ENCODE data around the gene PWWP2B.
"Not testable (repeated sequence)": the region's sequence is repeated elsewhere in the genome, so short reads cannot be mapped to it uniquely, and the experiment has no call there.

PWWP2B gene

DNA sequence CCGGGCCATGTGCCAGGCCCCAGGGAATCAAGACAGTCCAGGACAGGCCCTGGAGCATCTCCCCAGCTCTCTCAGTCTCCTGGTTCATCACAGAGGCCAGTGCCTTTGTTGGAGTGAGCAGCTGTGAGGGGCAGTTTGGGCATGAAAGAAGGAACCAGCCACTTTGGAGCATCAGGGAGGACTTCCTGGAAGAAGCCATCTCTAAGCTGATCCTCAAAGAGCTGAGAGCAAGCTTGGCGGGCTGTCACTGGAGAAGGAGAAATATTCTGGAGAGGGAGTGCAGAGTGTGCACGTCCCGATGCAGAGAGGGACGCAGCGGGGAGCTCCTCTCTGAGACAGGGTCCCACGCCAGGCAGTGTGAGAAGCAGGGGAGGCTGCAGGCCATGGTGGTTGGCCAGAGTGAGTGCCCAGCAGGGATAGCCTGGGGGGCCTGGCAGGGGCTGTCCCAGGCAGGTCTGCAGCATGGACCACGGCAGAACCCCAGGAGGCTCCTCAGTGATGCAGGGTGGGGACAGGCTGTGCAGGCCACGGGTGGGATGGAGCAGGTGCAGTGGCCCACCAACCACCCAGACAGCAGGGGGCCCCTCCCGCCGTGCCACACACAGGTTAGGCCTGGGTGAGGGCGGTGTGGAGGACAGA lies 34.7 kb downstream of the PWWP2B start:
- DNase-seq (ENCODE audit: low read depth, low spot score) = no peak

DNA sequence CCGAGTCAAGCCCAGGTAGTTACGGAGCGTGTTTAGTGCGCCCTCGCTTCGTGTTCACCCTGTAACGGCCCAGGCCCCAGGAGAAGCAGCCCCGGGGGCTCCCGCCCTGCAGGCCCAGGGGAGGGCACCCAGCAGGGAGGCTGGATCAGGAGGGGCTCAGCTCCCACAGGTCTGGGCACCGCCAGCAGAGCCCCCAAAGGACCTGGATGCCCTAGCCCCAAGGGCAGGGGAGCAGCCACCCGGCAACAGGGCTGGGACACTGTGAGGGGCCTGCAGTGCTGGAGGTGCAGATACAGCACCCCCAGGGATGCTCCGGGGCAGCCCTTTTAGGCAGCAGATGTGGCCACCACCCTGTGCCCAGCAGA lies 35.2 kb downstream of the PWWP2B start:
- no peak for DNase-seq (ENCODE audit: low read depth, low spot score)

DNA sequence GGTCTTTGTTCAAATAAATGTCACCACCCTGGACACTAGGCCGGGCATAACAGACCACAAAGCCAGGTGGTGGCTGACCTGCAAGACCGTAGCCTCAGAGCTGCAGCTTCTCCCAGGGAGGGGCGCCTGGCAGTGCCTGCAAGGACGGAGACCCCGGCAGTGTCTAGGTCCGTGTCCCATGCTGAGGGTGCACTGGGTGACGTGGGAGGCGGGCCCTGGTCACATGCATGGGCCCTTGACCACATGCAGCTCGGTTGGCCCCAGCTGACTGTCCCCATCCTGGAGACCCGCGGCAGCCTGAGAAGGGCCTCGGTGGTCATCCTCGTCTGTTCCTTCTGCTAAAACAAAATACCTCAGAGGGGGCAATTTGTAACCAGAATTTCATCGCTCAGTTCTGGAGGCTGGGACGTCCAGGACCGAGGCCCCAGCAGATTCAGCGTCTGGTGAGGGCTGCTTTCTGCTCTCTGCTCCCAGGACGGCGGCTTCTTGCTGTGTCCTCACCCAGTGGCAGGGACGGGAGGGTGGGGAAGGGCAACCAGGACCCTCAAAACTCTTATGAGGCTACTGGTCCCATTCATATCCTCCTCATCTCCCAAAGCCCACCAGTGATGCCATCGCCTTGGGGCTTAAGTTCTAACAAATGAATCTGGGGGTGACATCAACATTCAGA lies 36.8 kb downstream of the PWWP2B start:
- no peak for DNase-seq (ENCODE audit: low read depth, low spot score)

DNA sequence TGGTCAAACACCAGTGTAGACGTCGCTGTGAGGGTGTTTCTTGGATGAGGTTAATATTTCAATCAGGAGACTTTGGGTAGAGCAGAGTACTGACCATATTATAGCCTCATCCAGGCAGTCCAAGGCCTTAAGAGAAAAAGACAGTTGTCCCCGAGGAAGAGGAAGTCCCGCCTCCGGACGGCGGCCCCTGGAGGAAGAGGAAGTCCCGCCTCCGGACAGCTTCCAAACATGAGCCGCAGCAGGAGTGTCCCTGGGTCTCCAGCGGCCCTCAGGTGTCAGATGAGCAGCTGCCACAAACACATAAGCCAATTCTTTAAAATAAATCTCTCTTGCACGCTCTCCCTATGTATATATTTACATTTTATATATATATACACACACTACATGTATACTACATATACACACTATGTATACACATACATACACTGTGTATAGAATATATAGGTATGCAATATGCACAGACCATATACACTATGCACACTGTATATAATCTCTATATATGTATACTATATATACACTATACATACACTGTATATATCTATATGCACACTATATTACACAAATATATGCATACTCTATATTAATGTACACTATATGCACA lies 37.5 kb downstream of the PWWP2B start:
- no peak for DNase-seq (ENCODE audit: low read depth, low spot score)

DNA sequence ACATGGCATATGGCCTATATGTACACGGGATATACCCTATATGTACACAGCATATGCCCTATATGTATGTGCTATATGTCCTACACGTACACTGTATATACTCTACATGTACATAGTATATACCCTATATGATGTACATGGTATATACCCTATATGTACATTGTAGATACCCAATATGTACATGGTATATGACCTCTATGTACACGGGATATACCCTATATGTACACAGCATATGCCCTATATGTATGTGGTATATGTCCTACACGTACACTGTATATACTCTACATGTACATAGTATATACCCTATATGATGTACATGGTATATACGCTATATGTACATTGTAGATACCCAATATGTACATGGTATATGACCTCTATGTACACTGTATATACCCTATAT lies 38.3 kb downstream of the PWWP2B start:
- DNase-seq (ENCODE audit: low read depth, low spot score) = not testable (repeated sequence)

DNA sequence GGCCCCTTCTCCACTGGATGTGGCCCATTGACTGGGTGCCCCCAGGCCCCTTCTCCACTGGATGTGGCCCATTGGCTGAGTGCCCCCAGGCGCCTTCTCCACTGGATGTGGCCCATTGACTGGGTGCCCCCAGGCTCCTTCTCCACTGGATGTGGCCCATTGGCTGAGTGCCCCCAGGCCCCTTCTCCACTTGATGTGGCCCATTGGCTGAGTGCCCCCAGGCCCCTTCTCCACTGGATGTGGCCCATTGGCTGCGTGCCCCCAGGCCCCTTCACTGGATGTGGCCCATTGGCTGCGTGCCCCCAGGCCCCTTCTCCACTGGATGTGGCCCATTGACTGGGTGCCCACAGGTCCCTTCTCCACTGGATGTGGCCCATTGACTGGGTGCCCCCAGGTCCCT lies 39.1 kb downstream of the PWWP2B start:
- DNase-seq (ENCODE audit: low read depth, low spot score) = not testable (repeated sequence)

DNA sequence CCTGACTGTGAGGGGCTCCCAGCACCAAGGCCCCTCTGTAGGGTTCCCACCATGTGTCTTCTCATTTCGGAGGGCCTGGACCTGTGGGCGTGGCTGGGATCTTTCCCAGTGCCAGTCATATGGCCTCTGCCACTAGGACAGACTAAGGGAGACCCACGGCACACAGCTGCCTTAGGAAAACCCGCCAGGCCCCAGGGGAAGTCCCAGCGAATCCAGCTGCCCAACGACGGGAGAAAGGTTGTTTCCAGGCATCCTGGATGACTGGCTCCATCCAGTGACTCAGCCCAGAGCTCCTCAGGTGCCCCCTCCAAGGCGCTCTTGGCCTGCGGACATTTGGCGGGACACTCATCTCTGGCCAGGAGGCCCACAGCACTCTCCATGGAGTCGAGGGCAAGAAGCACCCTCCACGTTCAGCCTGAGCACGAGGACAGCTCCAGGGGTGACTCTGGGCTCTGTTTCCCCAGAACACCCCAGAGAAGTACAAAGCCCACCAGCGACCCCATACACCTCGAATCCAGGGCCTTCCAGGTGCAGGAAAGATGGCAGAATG lies 39.9 kb downstream of the PWWP2B start:
- no peak for DNase-seq (ENCODE audit: low read depth, low spot score)

DNA sequence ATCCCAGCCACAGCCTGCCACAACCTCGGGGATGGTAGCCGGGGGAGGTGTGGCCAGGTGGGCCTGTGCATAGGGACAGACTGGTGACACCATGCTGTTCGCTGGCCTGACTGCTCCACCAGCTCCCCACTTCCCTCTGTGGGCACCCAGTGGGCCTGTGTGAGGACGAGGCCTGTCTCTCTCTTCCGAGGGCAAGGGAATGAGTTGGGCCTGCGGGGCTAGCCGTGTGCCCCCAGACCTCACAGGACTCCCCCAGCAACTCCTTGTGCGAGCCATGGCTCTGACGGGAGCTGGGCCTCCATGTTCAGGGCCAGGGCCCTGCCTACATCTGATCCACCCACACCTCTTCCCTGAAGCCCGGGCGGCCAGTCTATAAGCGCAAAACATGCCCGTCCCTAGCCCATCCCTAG lies 40.5 kb downstream of the PWWP2B start:
- DNase-seq (ENCODE audit: low read depth, low spot score) = no peak

DNA sequence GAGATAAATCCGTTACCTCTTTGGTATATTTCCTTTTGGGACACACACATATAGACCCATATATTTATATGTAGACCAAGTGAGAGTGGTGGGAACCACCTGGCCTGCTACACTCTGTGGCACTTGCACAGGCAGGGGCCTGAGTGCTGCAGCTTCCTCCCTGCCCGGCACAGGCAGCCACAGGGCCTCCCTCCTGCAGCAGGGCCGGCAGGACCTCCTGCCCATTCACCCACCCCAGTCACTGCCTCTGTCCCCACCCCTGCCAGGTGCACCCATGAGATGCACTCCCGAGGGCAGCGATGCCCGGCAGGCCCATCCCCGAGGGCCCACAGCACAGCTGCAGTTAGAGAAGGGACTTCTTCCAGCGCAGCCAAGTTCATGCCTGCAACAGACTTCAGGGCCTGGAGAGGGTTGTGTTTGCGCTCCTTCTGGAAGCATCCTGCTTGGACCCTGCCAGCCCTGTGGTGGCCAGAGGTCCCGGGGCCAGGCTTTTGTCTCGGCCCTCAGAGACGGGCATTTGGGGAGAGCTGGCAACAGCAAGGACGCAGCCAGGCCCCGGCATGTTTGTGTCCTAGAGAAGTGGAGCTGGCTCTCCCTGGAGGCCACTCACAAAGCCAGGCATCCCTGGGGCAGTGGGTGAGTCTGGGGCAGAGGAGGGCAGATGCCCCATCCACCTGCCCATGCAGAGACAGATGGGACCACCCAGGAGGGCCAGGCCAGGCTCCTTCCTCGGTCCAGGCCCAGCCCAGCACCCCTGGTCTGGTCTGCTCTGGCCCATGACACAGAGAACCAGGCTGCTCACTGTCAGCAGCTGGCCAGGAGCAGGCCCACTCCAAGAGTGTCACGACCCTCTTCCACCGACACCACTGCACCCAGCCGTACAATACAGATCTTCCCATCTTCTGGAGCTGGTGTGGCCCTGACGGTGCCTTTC lies 41.4 kb downstream of the PWWP2B start:
- DNase-seq (ENCODE audit: low read depth, low spot score) = no peak

DNA sequence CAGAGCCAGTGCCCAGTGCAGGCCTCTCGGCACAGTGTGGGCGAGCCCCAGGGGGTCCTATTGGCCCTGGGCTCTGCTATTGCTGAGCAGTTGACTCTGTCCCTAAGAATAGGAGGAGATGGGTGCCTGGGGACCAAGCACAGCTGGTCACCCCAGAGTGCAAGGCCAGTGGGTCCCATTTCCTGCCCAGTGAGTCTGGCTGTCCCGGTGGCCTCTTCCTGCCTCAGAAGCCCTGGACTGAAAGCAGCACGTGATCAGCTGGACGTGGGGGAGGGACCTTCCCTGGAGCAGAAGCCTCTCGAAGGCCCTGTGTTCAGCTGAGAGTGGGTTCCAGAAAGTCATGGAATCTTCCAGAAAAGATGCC lies 42.0 kb downstream of the PWWP2B start:
- no peak for DNase-seq (ENCODE audit: low read depth, low spot score)

DNA sequence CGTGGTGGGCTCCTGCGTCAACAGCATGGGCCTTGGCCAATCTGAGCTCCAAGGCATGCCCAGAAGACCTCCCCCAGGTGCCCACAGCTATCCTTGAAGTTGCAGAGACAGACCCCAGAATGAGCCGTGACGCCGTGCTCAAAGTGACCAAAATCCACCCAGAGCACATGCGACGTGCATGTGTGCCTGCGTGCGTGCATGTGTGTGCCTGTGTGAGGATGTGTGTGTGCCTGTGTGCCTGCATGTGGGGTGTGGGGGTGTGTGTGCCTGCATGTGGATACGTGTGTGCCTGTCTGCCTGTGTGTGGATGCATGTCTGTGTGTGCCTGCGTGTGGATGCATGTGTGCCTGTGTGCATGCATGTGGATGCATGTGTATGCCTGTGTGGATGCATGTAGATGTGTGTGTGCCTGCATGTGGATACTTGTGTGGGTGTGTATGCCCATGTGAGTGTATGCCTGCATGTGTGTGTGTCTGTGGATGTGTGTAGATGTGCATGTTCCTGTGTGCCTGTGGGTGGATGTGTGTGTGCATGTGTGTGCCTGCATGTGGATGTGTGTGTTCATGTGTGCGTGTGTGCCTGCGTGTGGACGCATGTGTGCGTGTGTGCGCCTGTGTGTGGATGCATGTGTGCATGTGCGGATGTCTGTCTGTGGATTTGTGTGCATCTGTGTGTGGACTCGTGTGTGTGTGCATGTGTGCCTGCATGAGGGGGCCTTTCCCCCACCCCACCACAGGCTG lies 42.6 kb downstream of the PWWP2B start:
- DNase-seq (ENCODE audit: low read depth, low spot score) = no peak

DNA sequence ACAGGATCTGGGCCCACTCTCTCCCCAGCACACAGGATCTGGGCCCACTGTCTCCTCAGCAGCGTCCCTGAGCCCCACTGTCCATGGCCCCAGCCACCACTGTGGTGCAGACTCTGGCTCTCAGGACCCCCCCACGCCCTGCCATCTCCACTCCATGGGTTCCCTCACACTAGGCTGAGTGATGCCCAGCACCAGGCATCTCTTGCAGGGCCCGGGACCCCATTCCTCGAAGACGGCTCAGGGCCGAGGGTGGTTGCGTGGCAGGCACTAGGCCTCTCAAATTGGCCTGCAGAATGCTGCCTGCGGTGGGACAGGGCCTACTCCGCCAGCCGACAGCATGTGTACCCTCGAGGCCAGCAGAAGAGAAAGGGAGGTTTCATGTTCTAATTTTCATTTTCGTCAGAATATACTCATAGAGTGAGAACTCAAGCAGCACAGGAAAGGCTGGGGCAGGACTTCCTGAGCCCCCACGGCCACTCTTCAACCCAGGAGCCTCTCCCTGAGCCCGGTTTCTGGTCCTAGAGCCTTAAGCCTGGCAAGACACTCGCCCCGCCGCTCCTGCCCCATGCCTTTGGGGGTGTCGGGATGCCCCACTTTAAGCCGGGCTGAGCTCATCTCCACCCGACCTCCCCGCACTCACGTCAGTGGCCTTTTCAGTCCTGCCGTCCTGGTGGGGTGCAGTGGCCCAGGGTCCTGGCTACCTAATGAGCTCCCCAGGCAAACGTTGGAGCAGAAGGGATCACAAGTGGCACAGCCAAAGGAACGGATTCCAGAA lies 44.0 kb downstream of the PWWP2B start:
- no peak for DNase-seq (ENCODE audit: low read depth, low spot score)

DNA sequence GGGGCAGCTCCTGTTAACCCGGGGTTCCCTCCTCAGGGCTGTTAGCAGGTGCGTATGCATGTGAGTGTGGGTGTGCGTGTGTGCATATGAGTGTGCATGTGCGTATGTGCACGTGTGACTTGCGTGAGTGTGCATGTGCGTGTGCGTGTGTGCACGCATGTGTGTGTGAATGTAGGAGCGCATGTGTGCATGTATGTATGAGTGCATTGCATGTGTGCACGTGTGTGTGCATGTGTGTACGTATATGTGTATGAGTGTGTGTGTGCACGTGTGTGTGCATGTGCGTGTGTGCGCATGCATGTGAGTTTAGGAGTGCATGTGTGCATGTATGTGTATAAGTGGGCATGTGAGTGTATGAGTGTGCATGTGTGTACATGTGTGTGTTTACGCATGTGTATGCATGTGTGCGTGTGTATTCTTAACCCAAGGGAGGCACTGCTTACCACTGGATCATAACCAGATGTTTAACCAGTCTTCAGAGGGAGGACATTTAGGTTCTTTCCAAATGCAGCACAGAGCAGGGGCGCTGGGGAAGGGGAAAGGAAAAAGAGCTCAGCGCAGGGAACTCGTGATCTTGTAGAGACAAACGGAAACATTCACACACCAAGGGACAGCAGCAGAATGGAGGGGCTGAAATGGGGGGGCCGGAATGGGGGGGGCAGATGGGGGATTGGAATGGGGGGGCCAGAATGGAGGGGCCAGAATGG lies 45.0 kb downstream of the PWWP2B start:
- no peak for DNase-seq (ENCODE audit: low read depth, low spot score)

DNA sequence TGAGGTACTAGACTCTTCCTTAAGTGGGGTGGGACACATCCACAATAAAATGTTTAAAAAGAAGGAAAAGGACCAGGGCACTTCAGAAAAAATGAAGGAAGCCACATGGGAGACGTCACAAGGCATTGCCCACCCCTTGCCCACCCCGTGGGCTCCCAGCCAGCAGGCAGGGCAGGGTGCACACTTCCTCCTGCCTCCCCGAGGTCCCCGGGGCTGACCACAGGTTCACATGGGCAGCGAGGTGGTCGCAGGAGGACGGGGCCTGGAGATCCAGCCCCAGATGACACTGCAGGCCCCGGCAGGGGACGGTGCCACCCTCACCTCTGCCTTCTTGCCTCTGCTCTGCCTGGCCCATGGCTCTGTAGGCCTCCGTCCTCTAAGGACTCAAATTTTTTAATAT lies 45.6 kb downstream of the PWWP2B start:
- DNase-seq (ENCODE audit: low read depth, low spot score) = no peak

DNA sequence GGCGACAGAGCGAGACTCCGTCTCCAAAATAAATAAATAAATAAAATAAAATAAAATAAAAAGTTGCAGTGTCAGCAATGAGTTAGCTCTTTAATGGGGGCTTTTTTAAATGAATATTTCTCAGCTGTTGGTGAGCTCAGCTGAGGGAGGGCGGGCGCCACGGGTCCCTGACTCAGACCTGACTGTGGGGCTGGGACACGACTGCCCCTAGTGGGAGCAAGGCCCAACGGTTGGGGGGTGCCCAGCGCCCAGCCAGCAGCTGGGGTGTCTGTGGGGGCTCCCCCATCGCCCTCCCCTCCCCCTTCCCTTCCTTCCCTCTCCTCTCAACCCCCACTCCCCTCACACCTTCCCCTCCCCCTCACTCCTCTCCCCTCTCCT lies 46.6 kb downstream of the PWWP2B start:
- no peak for DNase-seq (ENCODE audit: low read depth, low spot score)

DNA sequence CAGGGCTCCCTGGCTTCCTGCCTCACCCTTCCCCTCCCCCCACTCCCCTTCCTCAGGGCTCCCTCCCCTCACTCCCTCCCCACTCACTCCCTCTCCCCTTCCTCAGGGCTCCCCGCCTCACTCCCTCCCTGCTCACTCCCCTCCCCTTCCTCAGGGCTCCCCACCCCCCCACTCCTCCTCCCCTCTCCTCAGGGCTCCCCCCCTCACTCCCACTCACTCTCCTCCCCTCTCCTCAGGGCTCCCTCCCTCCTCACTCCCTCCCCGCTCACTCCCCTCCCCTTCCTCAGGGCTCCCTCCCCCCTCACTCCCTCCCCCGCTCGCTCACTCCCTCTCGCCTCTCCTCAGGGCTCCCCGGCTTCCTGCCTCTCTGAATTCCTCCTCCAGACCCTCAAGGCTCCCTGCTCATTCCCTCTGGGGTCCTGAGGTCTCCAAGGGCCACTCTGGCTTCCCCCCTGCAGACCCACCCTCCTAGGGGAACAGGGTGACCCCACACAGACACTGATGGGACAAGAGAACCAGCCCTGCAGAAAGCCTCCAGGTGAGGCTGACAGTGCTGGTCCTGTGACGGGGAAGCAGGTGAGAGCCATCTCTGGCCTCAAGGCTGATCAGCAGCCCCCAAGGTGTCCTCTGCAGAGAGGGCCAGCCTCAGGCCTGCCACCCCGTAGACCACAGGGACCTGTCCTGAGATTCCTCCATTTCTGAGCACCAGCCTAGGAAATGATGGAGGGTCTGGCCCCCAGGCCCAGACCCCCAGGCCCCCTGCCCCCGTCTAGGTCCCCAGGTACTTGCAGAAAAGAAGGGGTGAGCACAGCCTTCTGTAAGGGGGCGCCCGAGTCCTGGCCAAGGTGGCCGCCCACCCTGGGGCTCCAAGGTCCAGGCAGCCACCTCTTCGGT lies 47.2 kb downstream of the PWWP2B start:
- no peak for DNase-seq (ENCODE audit: low read depth, low spot score)

DNA sequence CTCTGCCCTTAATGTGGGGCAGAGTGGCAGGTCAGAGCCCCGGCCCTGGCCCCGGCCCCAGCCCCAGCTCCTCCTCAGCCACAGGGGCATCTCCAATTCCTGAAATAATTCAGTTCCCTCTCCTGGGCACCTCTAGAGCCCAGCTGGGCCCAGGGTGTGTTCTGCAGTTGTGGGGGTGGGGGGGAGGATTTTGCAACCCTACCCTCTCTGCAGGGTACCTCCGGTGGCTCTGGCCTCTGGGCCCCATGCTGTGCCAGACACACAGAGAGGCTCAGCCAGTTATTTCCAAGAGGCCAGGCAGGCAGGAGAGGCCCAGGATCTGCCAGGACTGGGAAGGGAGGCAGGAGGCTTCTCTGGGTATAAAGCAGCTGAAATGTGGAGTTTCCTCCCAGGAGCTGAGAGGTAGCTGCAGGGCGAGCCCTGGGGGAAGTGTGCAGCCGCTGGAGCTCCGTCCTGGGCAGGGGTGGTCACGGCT lies 47.9 kb downstream of the PWWP2B start:
- DNase-seq (ENCODE audit: low read depth, low spot score) = no peak

DNA sequence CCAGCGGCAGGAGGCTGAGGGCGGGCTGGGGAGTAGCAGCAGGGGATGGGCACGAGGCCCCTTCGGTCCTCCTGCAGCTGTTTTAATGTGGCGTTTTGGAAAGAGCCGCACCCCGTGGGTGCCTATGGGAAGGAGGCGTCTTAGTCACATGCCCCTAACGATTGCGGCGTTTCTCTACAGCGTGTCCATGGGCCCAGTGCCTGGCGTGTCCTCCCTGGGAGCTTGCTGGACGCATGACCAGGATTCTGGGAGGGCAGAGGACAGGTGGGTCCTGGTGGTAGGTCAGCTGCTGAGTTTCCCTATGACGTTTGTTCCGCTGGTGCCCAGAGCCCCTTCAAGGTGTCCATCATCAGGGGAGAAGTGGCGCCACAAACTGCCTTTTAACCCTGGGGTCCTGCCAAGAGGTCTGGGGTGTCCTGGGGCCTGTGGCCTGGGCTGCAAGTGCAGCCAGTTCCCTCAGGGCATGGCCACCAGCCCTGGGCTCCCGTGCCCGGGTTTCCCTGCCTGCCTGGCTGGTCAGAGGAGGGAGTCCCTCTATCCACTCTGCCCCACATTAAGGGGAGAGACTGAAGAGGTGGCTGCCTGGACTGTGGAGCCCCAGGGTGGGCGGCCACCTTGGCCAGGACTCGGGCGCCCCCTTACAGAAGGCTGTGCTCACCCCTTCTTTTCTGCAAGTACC lies 48.7 kb downstream of the PWWP2B start:
- no peak for DNase-seq (ENCODE audit: low read depth, low spot score)

Measured in iPS DF 19.7 (cell line).